CD4-positive, alpha-beta T cell treated with Interleukin-17A for 4 hours (primary cell): Measurements from ENCODE around the gene NABP1.

Experiments used
- DNase-seq: peaks from one replicate; pipeline ENCODE4 v3.0.0-alpha.2; 2020; ENCODE audit warnings: mixed read lengths

The NABP1 gene

GRCh38 chr2:191686066-191686465, 8.1 kb downstream of the NABP1 start:
- no peak for DNase-seq

- DNase-seq, result no peak
These were observed 8.8 kb downstream of the NABP1 start for GRCh38 chr2:191686729-191687128.

DNA sequence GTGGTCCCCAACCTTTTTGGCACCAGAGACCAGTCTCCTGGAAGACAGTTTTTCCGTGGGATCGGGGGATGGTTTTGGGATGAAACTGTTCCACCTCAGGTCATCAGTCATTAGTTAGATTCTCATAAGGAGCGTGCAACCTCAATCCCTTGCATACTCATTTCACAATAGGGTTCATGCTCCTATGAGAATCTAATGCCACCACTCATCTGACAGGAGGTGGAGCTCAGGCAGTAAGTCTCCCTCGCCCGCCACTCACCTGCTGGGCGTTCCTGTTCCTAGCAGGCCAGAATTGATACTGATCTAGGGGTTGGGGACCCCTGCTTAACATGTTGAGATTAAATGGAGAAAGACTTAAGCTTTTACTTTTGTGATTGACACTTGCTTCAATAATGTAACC, 9.9 kb downstream of the NABP1 start:
- DNase-seq, result no peak

DNA sequence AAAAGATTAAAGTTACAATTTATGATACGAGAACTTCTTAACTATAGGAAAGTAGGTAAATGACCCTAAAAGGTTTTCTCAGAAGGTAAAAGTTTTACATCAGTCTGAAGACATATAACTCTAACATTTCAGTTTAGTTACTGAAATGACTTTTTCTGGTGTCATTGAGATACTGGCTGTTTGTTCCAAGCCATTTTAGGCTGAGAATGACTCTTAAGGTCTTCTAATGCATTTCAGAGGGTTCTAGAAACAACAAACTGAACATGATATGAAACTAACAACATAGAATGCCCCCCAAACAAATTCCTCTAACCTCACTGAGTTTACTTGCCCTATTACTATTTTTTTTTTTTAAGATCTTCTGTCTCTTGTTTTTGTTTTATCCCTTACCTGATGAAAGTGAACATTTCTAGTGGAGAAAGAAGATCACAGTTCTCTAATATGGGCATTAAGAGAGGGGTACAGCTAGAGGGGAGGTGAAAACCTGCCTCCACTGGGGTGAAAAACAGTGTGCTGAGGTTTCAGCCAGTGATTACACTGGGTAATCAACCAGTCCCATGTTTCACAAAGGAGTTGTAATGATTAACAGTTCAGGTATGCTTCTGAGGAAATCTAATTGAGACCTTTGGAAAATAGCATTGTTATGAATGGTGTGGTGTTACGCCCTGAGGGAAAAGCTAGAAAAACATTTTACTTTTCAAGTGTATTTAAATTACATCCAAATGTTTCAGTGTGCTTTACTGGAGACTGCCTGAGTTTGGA, 11.2 kb downstream of the NABP1 start:
- DNase-seq, result no peak

DNA sequence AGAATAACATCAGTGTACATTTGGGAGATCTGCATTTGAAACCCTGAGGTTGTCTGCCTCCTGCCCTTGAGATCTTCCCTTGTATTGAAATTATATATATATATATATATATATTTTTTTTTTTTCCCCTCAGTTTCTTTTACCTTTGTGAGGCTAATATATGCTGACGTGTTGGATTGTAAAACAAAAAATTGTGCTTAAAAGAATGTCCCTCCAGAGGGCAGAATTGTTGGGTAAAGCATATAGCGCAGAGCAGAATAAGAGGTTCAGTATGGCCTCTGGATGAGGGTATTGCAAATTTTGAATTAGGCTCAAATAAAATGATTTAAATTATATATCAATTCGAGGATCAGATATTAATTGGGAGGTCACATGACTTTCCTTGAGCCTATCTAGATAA, 12.4 kb downstream of the NABP1 start:
- no peak for DNase-seq

DNA sequence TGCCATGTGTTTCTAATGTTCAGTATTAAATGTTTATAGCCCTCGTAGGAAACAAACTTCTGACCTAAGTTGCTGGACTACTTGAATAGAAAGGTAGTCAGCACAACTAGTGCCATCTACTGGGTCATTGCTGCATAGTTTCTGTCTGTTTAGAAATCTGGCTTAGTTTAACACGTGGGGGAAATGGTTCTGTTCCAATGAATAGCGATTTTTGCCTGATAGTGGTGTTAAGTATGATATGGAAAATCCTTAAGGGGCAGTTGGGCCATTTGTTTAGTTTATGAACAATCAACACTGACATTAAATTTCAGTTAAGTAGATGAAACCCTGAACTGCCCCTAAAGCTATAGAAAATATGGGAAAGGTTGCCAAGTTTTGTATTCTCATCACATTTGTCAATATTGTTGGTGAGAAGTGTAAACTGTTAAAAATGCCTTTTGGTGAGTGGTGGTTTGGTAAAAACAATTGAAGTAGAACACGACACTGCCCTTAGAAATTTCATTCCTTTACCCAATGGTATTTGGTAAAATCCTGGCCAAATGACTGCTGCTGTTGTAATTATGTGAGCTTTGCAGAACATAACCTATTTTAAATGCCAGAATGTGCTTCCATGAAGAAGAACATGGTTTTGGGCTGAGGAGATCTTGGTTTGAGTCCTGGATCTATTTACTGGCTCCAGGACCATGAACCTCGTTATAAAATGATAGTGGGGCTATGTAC, 13.2 kb downstream of the NABP1 start:
- peak; percentile 67 for DNase-seq

DNA sequence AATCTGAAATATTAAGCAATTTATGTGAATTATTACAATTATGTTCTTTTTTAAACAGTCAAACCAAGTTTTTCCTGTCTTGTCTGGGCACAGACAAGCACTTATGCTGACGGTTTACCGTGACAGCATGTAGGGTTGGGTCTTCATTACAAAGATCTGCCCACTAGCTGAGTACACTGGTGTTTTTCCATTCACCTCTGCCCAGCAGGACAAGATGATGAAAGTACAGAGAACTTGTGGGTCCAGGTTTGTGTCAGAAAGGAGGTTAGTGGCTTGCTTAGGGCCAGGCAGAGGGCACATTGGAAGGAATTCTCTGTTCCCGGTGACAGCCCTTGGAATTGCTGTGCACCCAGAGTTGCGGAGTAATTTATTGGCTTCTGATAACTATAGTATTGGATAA, 14.0 kb downstream of the NABP1 start:
- no peak for DNase-seq

DNA sequence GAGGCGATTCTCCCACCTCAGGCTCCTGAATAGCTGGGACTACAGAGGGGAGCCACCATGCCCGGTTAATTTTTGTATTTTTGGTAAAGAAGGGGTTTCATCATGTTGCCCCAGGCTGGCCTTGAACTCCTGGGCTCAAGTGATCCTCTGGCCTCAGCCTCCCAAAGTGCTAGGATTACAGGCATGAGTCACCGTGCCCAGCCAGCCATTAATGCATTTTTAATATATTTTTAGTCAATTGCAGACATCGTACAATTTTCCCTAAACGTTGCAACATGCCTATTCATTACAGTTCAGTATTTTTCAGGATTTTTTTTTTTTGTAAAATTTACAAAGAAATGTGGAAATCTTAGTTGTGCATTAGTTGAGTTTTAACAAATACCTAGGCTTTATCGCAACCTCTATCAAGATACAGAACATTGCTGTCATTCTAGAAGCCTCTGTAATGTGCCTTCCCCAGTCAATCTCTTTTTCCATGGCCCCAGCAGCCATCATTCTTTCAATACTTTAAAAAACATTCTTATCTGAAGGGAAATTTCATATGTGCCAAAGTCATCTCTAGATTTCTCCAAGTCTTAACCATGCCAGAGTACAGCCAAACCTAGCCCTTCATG, 14.7 kb downstream of the NABP1 start:
- DNase-seq, result no peak

GRCh38 chr2:191693166-191693565, 15.2 kb downstream of the NABP1 start:
- no peak for DNase-seq

DNA sequence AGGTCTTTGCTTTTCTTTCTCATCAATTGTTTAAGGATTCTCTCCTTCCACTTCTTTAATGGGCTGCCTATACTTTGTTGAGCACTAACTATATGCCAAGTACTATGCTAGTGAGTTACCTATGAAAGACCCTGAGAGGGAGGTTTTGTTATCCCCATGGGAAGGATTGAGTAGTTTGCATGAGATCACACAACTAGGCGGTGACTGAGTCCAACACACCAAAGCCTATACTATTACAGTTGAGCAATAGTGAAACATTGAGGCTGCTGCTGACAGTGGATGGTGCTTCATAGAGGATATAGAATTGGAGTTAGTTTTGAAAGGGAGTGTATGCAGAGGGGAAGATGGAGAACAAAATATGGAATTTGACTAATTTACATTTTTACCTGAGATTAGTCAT, 15.8 kb downstream of the NABP1 start:
- DNase-seq, result no peak

DNA sequence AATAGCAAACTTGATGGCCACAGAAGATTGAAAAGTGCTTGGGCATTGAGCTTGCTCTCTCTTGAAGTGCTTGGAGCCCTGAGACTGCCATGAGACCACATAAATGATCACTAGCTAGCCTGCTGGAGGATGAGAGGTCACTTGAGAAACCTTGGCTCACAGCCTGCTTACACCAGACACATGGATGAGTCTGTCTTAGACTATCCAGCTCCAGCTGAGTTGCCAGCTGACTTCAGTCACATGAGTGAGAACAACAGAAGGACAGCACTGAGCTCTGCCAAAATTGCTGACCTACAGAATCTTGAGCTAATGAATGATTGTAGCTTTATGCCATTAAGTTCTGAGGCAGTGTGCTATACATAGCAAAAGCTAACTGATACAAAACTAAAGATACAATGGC, 18.1 kb downstream of the NABP1 start:
- no peak for DNase-seq

DNA sequence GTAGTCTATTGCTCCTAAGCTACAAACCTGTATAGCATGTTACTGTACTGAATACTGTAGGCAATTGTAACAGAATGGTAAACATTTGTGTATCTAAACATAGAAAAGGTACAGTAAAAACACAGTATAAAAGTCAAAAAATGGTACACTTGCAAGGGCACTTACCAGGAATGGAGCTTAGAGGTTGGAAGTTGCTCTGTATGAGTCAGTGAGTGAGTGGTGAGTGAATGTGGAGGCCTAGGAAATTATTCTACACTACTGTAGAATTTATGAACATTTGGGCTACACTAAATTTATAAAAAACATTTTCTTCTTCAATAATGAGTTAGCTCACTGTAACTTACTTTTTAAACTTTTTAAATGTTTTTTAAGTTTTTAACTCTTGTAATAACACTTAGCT, 19.0 kb downstream of the NABP1 start:
- DNase-seq, result no peak

- no peak for DNase-seq
These were observed 19.9 kb downstream of the NABP1 start for GRCh38 chr2:191697870-191698269.

GRCh38 chr2:191699341-191699945, 21.5 kb downstream of the NABP1 start:
- no peak for DNase-seq

DNA sequence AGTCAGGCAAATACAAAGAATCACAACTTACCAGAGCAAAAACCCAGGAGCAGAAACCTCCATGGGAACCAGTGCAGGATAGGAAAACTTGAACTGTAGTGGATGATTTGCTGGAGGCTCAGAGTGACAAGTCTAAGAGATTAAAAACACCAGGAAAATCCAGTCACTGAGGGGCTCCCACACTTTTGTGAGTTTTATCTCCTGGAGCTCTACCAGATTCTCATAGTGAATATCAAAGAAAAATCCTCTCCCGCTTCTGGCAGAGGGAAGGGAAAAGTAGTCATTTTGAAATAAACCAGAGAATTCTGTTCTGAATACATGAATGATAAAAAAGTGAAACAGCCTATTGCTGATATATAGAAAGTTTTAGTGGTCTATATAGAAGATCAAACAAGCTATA, 23.1 kb downstream of the NABP1 start:
- DNase-seq, result no peak

GRCh38 chr2:191701696-191702095, 23.8 kb downstream of the NABP1 start:
- no peak for DNase-seq

GRCh38 chr2:191703079-191703725, 25.3 kb downstream of the NABP1 start:
- no peak for DNase-seq

GRCh38 chr2:191705084-191705483, 27.1 kb downstream of the NABP1 start:
- no peak for DNase-seq

DNA sequence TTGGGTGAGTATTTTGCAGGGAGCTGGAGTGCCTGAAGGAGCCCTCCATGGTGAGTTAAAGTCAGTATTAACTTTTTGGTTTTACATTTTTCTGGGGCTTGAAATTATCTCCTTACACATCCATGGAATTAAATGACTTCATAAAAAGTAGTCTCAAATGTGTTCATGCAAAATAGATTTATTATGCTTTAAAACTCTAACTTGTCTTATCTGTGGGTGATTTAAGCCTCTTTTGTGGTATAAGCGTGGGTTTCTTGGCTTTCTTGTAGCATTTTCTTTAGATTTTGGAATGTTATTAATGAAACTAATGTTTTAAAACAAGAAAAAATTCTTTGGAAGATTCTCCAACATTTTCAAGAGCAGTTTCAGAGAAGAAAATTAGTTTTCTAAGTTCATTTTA, 27.8 kb downstream of the NABP1 start:
- no peak for DNase-seq

DNA sequence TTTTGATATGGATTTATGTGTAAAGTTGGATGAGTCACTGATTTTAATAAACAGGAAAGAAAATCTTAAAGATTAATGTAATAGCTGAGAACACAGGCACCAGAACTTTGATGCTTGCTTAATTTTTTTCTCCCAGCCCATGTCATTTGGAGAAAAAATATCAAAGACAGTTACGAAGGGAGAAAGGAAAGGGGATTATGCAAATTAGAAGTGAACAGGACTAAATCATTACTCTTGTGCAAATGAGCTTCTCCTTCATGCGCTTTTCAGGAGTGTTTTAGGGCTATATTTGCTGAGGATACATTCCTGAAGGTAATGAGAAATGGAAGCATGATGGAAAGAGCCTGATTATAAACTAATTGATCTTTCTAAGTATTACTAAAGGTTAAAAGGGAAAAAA, 28.9 kb downstream of the NABP1 start:
- no peak for DNase-seq

DNA sequence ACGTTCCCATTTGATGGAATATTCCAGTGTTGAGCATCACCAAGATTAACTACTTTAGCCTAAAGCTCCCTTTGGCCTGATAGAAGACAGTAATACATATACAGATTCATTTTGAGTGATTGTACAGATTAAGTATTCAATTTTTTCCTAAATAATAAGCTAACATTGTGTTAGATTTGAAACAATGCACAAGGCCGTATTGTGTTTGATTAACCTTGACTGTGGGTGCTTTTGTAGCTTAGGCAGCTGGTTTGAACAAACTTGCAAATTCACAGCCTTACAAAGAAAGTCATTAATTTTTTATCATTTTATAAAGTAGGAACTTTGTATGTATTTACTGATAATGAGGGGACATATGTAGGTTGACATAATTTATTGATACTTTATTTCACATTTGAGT, 29.6 kb downstream of the NABP1 start:
- DNase-seq, result no peak

DNA sequence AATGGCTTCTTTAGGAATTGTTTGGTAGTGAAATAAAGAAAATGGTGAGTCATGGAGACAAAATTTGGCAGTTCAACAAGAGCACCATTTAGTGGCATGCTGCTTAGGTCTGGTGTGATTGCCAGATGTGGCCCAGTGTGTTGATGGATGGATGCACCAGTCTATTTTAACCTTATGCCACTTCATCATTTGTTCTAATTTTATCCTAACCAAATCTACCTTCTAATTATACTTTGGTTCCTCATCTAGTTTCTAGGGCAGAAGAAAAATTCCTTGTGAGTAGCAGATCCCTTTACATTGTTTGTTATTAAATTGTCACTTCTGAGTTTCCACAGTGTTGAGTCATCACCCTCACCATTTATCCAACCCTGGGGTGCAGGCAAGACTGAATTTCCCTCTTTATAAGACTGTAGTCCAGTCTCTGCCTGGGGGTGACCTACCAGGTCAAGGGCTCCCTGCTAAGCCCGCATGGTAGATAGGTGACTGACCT, 32.5 kb downstream of the NABP1 start:
- DNase-seq, result no peak

- DNase-seq, result no peak
These were observed 33.7 kb downstream of the NABP1 start for GRCh38 chr2:191711621-191712020.
